ENCODE results near the gene CXCR6.

CXCR6 gene

DNA sequence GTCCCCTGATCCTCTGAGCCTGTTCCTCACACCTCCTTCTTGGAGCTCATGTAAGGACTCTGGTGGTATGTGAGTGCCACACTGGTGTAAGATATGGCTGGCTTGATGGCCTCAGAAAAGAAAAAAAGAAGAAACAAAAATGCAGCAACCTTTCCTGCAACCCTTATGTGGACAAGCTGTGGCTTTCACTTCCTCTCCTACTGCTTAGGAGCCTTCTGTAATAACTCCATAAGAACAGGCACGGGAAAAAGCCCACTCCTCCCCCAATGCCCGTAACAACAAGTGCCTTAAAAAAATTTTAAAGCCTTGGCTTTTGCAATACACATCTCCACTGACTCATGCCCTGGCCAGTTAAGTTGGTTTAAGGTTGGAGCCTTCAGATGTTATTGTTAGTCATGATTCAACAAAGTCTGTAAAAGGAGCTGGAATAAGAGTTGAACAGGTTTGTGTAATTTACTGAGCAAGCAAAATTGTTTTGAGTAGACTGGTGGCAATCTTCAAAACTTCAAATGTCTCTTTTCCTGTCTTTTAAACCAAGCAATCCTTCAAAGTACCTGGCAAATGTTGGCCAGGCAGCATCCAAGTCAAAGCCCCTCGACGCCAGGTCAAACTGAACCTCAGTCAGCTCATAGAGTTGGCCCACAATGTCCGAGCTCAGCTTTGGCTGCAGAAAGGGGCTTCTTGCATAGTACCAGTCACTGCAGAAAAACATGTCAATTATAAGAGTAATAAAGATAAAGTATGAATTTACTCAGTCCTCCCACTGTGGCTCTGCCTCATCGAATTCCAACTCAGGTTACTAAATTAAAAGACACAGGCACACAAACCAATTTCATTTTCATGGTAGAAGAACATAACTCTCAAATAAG lies 29.5 kb downstream of the CXCR6 start:
- DNase-seq, result no peak

DNA sequence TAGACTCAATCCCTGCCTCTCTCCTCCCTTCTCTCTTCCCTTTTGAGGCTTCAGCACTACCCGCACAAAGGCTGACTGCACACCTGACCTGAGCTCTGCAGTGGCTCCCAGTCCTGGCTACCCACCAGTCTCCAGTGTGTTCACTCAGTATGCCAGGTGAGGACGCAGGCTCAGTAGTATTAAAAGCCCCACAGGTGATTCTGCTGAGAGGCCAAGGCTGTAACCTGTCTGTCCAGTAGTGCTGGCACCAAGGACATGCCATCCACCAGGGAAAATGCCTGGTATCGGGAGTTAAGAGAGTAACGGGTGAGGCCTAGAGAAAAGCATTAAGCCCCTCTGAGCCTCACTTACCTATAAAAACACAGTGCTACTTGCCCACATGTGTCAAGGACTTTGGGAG lies 31.4 kb downstream of the CXCR6 start:
- no peak for DNase-seq

DNA sequence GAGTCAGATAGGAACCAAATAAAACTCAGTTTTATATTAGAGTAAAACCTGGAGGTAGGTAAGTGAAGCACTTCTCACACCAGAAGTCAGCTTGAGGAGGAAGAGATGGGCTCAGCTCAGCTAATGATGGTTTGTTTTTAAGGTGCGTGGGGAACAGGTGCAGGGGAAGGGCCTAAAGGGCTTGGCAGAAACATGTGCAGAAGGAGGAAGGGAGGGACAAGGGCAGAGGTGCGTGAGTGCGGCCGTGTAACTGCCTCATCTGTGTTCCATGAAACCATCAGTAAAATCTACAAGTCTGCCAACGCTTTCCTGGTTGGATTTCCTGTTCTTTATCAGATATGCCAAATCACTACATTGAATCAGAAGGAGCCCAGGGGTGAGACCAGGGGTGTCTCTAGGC lies 32.4 kb downstream of the CXCR6 start:
- no peak for DNase-seq

DNA sequence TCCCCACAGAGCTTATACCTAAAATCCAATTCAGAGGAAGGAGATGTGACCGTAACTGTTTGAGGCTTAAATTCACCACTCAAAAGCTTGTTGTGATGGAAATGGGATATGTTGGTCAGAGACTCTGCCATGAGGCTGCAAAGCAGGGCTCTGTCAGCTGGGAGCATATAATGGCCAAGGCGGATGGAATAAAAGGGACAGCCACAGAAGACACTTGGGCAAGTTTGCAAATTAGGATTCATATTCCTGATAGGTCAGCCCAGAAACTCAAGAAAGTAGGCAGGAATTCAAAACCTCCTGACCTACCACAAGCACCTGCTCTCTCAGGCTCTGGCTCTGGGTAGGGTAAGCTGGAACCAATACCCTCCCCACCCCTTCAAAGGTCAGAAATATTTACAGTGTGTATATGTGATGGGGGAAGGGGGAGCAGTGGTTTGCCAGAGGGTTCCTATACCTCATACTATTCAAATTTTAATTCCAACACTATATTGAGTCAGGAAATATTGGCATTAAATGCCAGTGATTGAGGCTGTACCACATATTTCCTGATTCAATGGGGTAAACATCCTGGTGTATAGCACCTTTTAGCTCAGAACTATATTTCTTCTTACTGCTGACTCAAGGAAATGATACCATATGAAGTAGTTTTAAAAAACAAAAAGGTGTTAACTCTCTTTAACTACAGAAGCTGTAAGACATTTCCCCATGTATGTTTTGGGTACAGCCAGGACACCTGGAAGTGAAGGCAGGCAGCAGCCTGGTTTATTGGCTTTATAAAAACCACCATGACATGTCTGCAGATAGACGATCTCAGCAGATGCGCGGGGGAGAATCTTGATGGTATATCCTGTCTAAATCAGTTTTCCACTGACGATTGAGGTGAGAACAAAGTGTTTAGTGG lies 33.2 kb downstream of the CXCR6 start:
- peak; percentile 14 for DNase-seq

DNA sequence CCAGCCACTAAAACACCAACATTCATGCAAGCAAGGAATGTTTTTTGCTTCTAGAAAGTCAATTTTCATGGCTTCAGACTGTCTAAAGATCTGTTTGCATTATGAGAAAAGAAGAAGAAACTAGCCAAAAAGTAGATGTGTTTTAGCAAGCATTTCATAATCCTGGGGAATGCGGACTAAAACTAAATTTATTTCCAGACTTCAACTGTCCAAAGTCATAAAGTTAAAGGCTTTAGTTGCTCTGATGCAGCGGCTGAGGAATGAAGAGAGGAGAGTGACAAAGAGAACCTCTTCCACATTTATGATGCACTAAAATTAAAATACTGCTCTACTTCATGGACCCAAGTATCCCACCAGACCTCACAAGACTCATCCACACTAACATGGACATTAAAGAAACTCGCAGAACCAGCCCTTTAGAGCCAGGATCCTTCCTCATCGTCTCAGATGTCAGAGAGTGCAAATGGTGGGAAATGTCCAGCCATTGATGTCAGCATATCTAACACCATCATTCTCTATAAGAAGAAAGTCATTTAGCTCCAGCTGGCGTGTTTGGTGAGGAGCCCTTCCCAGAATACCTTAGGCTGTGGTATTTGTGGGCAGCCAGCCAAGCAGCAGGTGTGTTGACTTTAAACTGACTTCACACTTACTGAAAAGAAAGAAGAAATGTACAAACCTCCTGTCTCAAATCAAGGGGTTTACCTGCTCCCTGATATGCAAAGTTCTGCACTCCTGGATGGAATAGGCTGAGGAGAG lies 34.9 kb downstream of the CXCR6 start:
- DNase-seq, result no peak

DNA sequence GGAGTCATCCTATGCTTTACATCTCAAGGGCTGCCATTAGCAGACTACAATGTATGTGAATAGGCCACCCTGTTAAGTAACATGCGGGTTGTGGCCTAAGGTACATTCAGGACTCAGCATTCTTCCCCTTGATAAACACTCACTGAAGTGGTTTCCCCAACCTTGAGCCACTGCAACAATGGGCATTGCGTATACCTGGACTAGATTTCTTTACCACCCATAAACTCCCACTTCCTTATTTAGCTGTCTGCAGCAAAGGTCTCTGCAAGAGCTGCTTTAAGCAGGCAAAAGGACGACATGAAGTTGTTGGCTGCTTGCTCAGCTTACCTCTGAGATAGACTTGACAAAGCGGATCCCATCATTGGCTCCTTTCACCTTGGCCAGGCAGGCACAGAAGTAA lies 36.1 kb downstream of the CXCR6 start:
- no peak for DNase-seq

DNA sequence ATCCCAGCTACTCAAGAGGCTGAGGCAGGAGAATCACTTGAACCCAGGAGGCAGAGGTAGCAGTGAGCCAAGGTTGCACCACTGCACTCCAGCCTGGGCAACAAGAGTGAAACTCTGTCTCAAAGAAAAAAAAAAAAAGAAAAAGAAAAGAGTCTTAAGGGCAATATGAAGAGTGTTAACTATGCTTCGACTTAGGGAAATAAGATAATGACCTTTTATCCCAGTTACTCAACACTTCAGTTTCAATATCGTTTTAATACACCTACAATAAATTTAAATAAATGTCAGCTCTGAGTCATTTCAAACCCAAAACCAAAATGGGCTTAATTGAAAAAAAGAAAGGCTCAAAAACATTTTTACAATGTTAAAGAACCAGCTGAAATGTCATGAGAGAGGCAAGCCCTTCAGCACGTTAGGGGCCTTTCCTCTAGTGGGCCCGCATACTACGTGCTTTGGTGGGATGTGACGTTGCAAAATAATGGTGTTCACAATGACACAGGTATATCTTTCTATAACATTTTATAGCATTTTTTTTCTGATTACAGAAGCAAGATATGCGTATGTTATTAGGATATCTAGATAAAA lies 37.1 kb downstream of the CXCR6 start:
- no peak for DNase-seq

DNA sequence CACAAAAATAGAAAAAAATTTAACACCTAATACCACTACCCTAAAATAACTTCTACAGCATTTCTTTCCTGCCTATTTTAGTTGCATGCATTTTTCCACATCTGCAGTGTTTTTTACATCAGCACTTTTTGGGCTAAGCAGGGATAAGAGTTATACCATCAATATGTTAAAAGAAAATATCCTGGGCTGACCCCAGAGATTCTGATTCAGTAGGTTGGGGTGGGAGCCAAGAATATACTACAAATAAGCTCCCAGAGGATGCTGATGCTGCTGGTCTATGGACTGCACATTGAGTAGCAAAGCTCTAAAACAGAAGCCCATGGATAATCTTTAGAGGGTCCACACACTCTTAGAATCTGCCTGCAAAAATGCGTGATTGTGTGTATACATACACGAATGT lies 37.6 kb downstream of the CXCR6 start:
- no peak for DNase-seq

DNA sequence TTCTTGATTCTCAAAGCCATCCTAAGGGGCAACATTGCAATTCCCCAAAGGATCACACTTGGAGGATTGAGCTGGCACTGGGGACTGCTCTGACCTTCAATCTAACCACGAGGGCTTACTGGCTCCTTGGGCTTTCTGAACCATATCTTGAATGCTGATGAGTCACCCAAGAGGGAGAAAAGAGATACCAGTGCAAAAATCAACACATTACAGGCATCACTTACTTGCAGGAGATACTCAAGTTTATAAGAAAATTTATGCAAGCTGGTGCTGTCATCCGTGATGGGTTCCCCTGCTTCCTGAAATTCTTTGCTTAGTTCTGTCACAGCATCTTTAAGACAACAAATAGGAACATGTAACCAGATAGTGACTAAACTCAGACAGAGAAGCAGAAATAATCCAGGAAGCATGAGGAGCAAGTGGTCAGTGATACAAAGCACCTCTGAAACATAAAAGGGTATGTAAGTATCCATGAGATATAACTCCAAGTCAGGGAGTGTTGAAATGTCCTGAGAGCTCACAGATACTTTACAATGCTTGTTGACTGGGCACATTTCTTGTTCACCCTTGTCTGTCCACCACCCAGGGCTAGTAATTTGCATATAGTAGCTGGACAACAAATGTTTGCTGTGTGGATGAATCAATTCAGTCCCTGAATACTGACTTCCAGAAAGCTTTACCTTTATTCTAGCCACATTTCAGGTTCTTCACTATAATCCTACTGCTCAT lies 38.2 kb downstream of the CXCR6 start:
- DNase-seq, result no peak

DNA sequence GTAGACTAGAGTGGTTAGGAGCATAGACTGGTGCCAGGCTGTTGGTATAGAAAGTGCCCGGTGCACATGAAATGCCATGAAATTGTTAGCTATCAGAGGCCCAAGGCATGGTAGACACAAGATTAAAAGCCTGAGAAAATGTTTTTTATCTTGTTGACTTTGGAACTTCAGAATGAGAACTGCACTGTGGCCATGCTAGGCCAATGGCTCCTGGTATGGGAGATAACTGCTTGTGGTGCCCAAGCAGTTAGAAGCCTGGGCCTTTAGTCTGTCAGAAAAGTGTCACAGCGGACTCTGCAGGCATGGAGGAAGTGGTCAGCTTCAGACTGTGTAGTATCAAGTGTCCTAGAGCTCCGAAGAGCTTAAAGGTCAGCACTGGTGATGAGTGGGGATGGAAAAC lies 40.5 kb downstream of the CXCR6 start:
- no peak for DNase-seq

DNA sequence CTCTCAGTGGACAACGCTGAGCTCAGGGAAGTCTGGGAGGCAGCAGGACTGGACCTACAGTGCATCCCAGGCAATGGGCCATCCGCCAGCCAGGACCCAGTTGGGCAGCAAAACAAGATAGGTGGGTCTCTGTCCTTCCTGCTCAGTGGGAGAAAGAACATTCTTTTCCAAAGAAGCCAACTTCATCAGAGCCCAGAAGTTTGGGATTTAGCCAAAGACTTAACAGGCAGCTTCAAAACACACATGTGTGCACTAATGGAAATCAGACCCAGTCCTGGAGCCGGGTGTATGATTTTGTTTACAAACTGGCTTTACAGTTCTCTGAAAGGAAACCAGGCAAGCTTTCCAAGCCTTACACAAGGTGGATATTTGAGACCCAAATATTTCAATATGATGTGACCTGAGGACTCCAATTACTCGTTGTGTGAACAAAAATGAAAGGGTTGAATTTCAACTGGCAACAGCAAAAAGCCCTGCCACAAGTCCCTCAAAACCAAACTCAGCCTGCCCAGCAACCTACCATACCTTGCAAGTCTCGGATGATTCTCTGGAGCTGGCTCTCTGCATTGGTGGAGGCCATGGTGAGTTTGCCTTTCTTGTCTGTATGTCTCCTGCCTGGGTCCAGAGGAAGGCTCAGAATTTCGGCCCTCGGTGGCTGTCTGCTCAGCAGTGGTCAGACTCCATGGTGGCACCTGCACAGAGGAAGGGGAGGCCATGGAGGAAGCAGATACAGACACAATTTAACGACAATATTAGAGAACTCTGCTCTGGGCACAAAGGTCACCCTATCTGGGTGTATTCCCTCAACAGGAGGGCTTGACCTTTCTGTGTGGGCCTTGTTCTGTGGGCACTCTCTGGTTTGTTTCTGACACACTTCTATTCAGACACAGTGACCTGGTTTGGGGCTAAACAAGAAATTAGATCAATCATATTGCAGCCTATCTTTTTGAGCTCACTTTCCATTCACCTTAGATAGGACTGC lies 41.4 kb downstream of the CXCR6 start:
- no peak for DNase-seq

DNA sequence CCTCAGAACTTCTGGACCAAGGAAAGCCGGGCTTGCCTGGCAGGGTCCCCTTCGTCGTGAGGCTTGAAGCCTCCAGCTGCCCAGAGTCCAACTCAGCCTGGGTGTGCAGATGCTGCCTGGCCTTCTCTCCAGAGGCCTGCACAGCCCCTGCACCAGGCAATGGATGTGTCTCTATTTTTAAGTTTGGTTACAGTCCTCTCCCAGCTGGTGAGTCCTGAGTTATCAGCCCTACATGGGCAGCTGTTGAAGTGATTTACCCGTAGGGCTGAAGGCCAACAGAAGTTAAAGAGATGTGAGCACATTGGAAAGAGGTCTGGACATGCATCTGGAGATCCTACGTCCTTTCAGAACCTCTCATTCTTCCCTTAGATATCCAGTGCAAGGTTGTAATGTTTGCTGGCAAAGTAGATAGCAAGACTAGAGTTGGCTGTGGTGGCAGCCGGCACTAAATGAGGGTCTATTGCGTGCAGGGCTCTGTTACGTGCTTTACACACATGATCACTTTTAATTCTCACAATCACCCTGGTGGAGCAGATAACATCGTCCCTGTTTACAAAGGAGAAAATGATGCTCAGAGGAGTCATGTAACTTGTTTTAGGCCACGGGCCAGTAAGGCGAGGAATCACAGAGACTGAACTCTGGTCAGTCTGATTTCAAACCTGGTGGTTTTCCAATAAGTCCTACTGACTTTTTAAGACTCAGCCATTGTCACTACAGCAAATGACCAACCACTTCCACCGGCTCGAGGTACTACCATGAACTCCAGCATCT lies 42.5 kb downstream of the CXCR6 start:
- no peak for DNase-seq

DNA sequence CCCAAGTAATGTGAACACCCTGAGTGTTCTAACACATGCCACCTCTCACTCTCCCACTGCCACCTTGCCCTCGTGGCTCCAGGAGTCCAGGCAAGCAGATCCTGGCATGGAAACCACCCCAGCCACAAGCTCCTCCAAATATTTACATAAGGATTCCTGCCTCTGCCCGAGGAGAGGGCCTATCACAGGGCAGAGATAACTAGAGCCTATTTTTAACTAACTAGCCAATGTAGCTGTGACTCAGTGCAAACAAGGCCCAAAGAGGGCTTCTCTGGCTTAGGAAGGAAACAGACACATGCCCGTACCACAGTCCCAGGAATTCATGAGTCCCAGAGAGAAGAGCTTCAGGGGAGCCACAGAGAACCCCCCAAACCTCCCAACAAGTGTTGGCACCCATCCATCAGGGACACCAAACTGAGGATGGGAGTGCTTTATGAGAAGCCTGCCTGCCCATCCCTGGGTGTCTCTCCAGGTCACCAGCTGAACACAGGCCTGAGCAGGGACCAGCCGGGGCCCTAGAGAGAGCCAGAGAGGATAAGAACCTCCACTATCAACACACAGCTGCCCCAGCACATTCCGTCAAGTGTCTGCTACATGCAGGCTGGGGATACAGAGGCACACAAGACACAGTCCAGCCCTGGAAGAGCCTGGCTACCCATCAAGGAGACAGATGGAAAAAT lies 43.2 kb downstream of the CXCR6 start:
- DNase-seq, result no peak

DNA sequence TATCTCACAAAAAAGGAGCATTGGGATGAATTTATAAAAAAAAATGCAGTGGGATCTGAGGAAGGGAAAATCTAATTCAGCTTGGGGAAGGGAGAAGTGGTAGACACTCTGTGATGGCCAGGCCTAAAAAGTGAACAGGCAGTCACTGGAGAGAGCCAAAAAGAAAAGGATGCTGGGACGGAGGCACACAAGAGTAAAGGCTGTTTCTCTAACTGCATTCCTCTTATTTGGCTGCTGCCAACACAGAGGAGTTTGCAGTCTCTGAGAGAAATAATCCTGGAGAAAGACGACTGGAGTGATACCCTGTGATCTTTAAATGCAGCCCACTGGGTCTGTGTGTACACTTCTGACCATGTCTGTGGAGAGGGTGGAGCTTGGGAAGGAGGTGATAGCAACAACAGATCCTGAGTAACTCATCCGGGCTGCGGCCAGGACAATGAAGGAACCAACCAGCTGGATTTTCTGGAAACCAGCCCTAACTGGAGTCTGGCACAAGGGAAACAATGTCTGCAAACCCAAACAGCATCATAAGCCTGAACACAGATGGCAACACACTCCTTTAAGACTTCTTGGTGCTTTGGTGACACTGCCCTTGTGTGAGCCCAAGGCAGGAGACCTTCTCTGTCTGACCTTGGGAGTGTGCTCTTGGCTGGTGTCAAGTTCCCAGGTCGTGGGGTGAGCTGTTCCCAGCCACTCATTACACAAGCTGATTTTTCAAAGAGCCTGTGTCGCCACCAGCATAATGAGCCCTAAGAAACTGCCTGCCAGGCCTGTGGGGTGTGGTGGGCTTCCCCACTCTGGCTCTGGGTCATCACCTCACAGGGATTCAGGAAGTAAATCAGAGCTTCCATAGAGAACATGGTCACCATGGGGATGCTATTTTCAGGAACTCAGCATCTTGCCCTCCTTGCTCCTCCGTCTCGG lies 44.4 kb downstream of the CXCR6 start:
- DNase-seq, result no peak

DNA sequence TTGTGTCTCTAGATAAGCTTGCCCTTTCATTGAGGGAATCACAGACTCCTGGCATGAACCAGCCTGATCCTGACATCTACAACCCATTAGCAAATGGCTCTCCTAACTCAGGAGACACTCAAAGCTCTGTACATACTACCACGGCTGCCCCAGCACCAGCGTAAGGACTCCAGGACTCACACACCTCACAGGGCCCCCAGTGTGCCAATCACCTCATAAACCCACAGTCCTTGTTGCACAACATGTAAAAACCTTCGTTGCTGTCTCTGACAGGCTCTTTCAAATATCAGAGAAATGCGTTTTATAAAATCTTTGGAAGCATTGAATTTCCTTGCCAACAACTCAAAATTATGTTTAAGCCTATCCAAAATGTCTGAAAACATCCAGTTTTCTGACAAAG lies 45.1 kb downstream of the CXCR6 start:
- DNase-seq, result no peak

DNA sequence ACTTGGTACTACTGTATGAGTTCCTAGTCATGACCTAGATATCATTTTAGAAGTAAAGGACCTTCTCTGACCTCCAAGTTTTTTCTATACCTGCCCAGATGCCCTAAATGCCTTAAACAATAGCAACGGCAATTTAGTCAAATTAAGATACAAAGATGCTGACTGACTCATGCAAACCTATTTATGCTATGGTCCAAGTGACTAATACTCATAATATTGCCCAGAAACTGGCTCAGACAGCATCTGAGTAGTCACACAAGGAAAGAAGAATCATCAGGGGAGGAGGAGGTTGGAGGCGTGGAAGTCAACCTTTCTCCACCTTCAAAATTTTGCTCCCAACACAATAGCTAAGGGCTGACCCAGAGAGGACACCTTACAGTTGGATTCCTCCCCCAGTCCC lies 45.5 kb downstream of the CXCR6 start:
- DNase-seq, result no peak

DNA sequence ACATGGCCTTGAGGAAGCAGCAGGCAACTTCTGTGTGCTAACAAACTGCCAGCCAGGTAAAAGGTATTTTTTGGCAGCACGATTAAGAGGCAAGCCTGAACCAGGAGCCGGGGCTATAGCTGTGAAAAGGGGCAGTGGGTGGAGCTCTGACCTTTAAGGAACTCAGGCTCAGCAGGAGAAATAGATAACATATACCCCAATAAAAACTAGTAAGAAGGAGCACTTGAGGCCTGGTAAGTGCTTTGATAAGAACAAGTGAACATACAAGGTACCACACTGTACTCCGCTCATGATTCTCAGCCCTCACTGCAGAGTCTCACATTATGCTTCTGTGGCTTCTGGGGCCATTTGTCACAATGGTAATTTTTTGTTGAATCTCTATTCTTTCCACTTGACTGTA lies 46.9 kb downstream of the CXCR6 start:
- DNase-seq, result no peak

DNA sequence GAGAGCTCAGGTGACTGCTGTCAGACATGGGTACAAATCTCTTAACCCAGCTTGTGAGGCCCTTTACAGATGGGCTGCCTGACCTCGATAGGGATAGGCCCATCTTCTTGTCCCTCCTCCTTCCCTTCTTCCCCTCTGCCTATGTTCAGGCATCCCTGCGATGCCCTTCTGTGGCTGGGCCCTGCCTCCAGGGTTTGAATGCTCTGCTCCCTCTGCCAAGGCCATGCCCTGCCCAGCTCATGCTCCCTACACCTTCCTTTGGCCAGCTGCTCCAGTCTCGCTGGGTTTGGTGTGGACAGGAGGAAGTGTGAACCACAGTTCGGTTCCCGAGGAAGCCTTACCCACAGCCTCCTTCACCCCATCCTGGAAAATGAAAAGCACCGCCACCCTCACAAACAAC lies 48.1 kb downstream of the CXCR6 start:
- DNase-seq, result no peak
